Astrocyte of the spinal cord (primary cell): ENCODE data around the gene CFAP119.

Experiments used
- DNase-seq: peaks from one replicate; pipeline ENCODE4 v3.0.0; 2011; ENCODE audit warnings: low read depth, low spot score
- H3K4me3 ChIP-seq: 2 replicates; pipeline ENCODE4 v1.5.1; 2011; ENCODE audit warnings: low read depth, mild to moderate bottlenecking, low read length, moderate library complexity
- in situ Hi-C: cut with HindIII; loops from 2 replicates; pipeline ENCODE4 v1.10.0; 2017; ENCODE audit warnings: low sequenced_read_pairs
- TF ChIP-seq, protein P1 (sequence below): IDR thresholded peaks from 2 replicates; pipeline ENCODE4 v1.5.1; 2012; ENCODE audit warnings: low read depth, mild to moderate bottlenecking, low read length, inconsistent platforms

The CFAP119 gene

DNA sequence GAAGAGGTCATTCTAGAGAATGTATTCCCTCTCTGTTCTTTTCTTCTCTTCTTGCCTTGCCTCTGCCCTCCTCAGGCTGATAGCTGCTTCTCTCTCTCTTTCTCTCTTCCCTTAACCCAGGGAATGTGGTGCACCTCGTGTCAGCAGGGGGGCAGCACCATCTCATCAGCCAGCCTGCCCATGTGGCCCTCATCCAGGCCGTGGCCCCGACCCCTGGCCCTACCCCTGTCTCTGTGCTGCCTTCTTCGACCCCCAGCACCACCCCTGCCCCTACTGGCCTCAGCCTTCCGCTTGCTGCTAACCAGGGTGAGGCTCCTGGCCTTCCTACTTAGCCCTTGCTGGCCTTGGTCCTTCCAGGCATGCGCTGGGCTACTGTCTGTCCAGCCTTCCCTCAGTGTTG, 39.4 kb downstream of the CFAP119 start:
- DNase-seq = no peak
- in situ Hi-C loops = no loop called here
- H3K4me3 ChIP-seq = no peak overlapping the region
- TF ChIP-seq, protein P1, sequence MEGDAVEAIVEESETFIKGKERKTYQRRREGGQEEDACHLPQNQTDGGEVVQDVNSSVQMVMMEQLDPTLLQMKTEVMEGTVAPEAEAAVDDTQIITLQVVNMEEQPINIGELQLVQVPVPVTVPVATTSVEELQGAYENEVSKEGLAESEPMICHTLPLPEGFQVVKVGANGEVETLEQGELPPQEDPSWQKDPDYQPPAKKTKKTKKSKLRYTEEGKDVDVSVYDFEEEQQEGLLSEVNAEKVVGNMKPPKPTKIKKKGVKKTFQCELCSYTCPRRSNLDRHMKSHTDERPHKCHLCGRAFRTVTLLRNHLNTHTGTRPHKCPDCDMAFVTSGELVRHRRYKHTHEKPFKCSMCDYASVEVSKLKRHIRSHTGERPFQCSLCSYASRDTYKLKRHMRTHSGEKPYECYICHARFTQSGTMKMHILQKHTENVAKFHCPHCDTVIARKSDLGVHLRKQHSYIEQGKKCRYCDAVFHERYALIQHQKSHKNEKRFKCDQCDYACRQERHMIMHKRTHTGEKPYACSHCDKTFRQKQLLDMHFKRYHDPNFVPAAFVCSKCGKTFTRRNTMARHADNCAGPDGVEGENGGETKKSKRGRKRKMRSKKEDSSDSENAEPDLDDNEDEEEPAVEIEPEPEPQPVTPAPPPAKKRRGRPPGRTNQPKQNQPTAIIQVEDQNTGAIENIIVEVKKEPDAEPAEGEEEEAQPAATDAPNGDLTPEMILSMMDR = no peak

DNA sequence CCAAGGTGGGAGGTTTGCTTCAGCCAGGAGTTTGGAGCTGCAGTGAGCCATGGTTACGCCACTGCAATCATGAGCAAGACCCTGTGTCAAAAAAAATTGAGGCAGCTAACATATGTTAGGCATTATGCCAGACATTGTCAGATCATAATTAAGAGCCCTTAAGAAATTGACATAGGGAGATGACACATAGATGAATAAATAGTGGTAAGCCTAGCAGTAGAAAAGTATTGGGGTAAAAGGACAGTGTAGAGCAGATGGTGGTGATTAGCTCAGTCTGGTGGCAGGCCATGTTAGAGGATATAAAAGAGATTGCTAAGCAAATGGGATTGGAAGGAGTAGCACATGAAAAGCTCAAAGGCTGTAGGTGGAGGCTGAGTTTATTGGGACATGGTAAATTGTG, 40.3 kb downstream of the CFAP119 start:
- no peak overlapping the region for H3K4me3 ChIP-seq
- TF ChIP-seq, protein P1 = no peak
- DNase-seq = no peak
- in situ Hi-C loops = no loop called here

DNA sequence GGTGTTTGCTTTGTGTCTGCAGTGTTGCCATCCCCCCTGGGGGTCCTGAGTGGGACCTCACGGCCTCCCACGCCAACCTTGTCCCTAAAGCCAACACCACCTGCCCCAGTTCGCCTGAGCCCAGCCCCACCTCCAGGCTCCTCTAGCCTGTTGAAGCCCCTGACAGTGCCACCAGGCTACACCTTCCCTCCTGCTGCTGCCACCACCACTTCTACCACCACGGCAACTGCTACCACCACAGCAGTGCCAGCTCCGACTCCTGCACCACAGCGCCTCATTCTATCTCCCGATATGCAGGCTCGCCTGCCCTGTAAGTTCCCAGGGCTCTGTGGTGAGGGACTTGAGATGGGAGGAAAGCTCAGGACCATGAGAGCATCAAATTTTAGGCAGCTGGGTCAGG, 40.7 kb downstream of the CFAP119 start:
- DNase-seq = no peak
- in situ Hi-C loops = no loop called here
- TF ChIP-seq, protein P1 = no peak
- no peak overlapping the region for H3K4me3 ChIP-seq

DNA sequence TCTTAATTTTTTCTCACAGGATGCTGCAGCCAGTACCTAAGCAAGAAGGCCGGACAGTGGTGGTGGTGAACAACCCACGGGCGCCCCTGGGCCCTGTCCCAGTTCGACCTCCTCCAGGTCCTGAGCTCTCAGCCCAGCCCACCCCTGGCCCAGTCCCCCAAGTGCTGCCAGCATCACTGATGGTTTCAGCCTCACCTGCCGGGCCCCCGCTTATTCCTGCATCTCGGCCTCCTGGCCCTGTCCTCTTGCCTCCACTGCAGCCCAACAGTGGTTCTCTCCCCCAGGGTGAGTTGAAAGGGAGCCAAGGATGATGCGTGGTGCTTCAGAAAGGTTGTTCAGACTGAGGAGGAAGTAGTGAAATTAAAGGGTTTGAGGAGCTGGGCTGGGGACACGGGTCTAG, 41.2 kb downstream of the CFAP119 start:
- in situ Hi-C loops = no loop called here
- H3K4me3 ChIP-seq = no peak overlapping the region
- TF ChIP-seq, protein P1 = no peak
- no peak for DNase-seq

DNA sequence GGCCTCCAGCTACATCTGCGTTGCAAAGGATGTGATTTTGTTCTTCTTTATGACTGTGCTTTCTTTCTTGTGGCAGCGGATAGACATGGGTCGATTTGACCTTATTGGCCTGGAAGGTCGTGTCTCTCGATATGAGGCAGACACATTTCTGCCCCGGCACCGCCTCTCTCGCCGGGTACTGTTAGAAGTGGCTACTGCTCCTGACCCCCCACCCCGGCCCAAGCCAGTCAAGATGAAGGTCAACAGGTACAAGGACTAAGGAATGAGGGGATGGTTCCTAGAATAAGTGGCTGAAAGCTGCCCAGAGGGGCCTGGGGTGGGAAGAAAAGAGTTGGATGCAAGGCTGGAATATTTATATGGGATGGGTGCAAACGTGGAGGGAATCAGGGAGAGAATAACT, 41.8 kb downstream of the CFAP119 start:
- in situ Hi-C loops = no loop called here
- no peak overlapping the region for H3K4me3 ChIP-seq
- TF ChIP-seq, protein P1 = no peak
- DNase-seq = no peak

DNA sequence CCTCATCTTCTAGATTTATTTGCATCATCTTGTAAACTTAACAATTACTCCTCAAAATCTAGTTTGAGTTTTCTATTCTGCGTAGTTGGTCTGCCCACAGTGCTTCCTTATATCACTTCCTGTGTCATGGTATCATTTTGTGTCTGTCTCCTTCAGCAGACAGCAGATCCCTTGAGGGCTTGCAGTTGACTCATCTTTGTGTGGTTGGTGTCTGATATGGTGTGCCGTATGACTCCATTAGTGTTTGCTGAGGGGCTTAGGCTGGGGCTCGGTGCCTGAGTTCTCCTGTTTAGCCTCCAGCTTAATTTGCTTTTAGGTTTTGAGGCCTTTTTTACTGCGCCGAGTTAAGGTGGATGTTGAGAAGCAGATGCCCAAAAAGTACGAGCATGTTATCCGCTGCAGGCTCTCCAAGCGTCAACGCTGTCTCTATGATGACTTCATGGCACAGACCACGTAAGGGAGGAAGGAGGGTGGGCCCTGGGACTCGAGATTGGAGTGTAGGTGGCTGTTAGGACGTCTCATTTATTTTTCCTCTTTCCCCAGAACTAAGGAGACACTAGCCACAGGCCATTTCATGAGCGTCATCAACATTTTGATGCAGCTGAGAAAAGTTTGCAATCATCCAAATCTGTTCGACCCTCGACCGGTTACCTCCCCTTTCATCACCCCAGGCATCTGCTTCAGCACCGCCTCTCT, 46.0 kb downstream of the CFAP119 start:
- no peak for DNase-seq
- in situ Hi-C loops = no loop called here
- TF ChIP-seq, protein P1 = no peak
- H3K4me3 ChIP-seq = no peak overlapping the region
